Neuronal stem cell (in vitro differentiated cells): Measurements from ENCODE around the gene GRIA1.

Experiments
- DNase-seq: peaks from one replicate; pipeline ENCODE4 v3.0.0-alpha.2; 2013; ENCODE audit warnings: low spot score
- H2AFZ ChIP-seq: one replicate; pipeline ENCODE4 v1.6.1; 2013; ENCODE audit warnings: mild to moderate bottlenecking, low read length, inconsistent platforms
- H2AK5ac ChIP-seq: 2 replicates; pipeline ENCODE4 v1.6.1; 2013; ENCODE audit warnings: low read depth, mild to moderate bottlenecking, inconsistent platforms, low read length, moderate library complexity, mixed read lengths
- H2BK120ac ChIP-seq: 2 replicates; pipeline ENCODE4 v1.6.1; 2013; ENCODE audit warnings: low read depth, mild to moderate bottlenecking, inconsistent platforms, low read length, moderate library complexity, mixed read lengths
- H2BK12ac ChIP-seq: one replicate; pipeline ENCODE4 v1.6.1; 2013; ENCODE audit warnings: low read length, inconsistent platforms
- H2BK15ac ChIP-seq: 2 replicates; pipeline ENCODE4 v1.6.1; 2013; ENCODE audit warnings: mild to moderate bottlenecking, low read length, inconsistent platforms, mixed read lengths
- H2BK5ac ChIP-seq: one replicate; pipeline ENCODE4 v1.6.1; 2013; ENCODE audit warnings: inconsistent platforms, mild to moderate bottlenecking, low read length, moderate library complexity
- H3K14ac ChIP-seq: one replicate; pipeline ENCODE4 v1.6.1; 2013; ENCODE audit warnings: low read length, inconsistent platforms
- H3K18ac ChIP-seq: 2 replicates; pipeline ENCODE4 v1.6.1; 2013; ENCODE audit warnings: low read length, inconsistent platforms
- H3K23ac ChIP-seq: 2 replicates; pipeline ENCODE4 v1.6.1; 2013; ENCODE audit warnings: low read depth, mild to moderate bottlenecking, mixed read lengths, low read length, inconsistent platforms; ENCODE audit not compliant: poor library complexity
- H3K27ac ChIP-seq: replicated peaks from 3 replicates; pipeline ENCODE4 v1.5.1; 2013; ENCODE audit warnings: low read length, inconsistent platforms
- H3K27me3 ChIP-seq, 3 experiments: 2 replicates each; pipeline ENCODE4 v1.6.1; 2013; ENCODE audit warnings: low read length in 3 of 3, mild to moderate bottlenecking in 2 of 3, inconsistent platforms in 1 of 3, low read depth in 1 of 3, mixed read lengths in 1 of 3, moderate library complexity in 1 of 3; ENCODE audit not compliant: control insufficient read depth in 3 of 3, insufficient read depth in 3 of 3
- H3K36me3 ChIP-seq, 2 donors: replicated peaks in 1 of 2; 2 replicates each; pipeline ENCODE4 v1.6.1; 2013; ENCODE audit warnings: low read length in 2 of 2; ENCODE audit not compliant: control insufficient read depth in 2 of 2, insufficient read depth in 2 of 2
- H3K4ac ChIP-seq: 2 replicates; pipeline ENCODE4 v1.6.1; 2013; ENCODE audit warnings: inconsistent platforms, mild to moderate bottlenecking, low read length, moderate library complexity
- H3K4me1 ChIP-seq, 2 donors: 1 replicate in 1 of 2; 2 replicates in 1 of 2; pipeline ENCODE4 v1.6.1; 2013; ENCODE audit warnings: low read length in 2 of 2, low read depth in 1 of 2; ENCODE audit not compliant: control insufficient read depth in 2 of 2, insufficient read depth in 1 of 2
- H3K4me2 ChIP-seq: one replicate; pipeline ENCODE4 v1.6.1; 2013; ENCODE audit warnings: mild to moderate bottlenecking, low read length, inconsistent platforms; ENCODE audit not compliant: insufficient read depth, poor library complexity, severe bottlenecking
- H3K4me3 ChIP-seq, 2 donors: 2 replicates each; pipeline ENCODE4 v1.5.1; 2013; ENCODE audit warnings: low read length in 2 of 2, mild to moderate bottlenecking in 2 of 2, inconsistent platforms in 1 of 2, moderate library complexity in 1 of 2
- H3K79me1 ChIP-seq: one replicate; pipeline ENCODE4 v1.6.1; 2013; ENCODE audit warnings: low read depth, mild to moderate bottlenecking, inconsistent platforms, low read length, moderate library complexity
- H3K9ac ChIP-seq: one replicate; pipeline ENCODE4 v1.6.1; 2013; ENCODE audit warnings: mild to moderate bottlenecking, low read depth, low read length, inconsistent platforms; ENCODE audit not compliant: poor library complexity
- H3K9me3 ChIP-seq, 2 donors: replicated peaks in 1 of 2; 2 replicates each; pipeline versions ENCODE3 to v1.6.1; 2013; ENCODE audit warnings: low read length in 2 of 2, mild to moderate bottlenecking in 2 of 2, inconsistent platforms in 1 of 2, low read depth in 1 of 2, mixed read lengths in 1 of 2, moderate library complexity in 1 of 2; ENCODE audit not compliant: control insufficient read depth in 2 of 2, insufficient read depth in 1 of 2
- H4K8ac ChIP-seq: one replicate; pipeline ENCODE4 v1.6.1; 2013; ENCODE audit warnings: low read depth, mild to moderate bottlenecking, inconsistent platforms, low read length, moderate library complexity
- H4K91ac ChIP-seq: one replicate; pipeline ENCODE4 v1.6.1; 2013; ENCODE audit warnings: low read length, low read depth, mild to moderate bottlenecking, inconsistent platforms; ENCODE audit not compliant: poor library complexity
- WGBS, 2 donors: extraction: QIAGEN DNeasy Blood & Tissue Kit; methylation state at CpG; one replicate each; pipeline ENCODE4 v1.1.7; 2013; ENCODE audit warnings: missing lambda C conversion rate in 2 of 2, mixed read lengths in 1 of 2; ENCODE audit not compliant: insufficient read length in 2 of 2, insufficient replicate concordance in 1 of 2; ENCODE audit errors: extremely low coverage in 2 of 2; 5-methylcytosine and 5-hydroxymethylcytosine counted together

Gene GRIA1

DNA sequence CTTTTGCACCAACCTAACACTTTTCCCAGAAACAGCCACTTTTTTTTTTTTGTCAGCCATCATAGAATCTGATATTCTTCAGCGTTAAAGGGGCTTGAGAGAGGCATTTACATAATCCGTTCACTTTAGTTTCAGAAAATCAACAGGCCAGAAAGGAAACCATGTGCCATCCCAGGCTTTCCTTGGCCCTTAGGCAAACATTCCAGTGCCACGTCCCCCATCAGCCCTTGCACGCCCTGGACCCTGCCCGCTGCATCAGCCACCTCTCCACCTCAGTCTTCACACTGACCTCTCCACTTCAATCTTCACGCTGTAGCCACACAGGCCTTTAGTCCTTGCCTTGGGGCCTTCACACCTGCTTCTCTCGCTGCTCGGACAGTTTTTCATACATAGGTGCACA lies 123.2 kb downstream of the GRIA1 start:
- Histone ChIP-seq H2BK12ac (no peak overlapping the region), H3K9me3 (no peaks in the 10 kb centered on the region), H4K91ac (no peak overlapping the region), H3K14ac (no peak overlapping the region), H3K18ac (peak overlapping the region; percentile 38), H2BK5ac (no peak overlapping the region), H3K27ac (no peak overlapping the region), H3K23ac (no peak overlapping the region), H2BK15ac (no peak overlapping the region), H4K8ac (no peak overlapping the region), H3K79me1 (no peaks in the 10 kb centered on the region), H3K9ac (no peak overlapping the region), H2AK5ac (no peak overlapping the region), H3K4me2 (no peak overlapping the region), H3K27me3 (peaks cover 0 to 2% (median 0%) of the 10 kb centered on the region in 3 experiments), H3K4me3 (peak overlapping the region in 1 of 2 donors; percentile 47), H3K4me1 (peaks cover 2 to 11% of the 10 kb centered on the region in 2 donors), H2BK120ac (no peak overlapping the region), H2AFZ (no peak overlapping the region), H3K36me3 (no peaks in the 10 kb centered on the region), H3K4ac (no peak overlapping the region)
- WGBS, 2 donors = no CpG with 5 or more reads among the region's 8 CpGs
- DNase-seq = no peak

- H3K79me1 ChIP-seq = no peaks in the 10 kb centered on the region
- H3K4ac ChIP-seq = no peak overlapping the region
- no peak overlapping the region for H3K14ac ChIP-seq
- H2AFZ ChIP-seq = no peak overlapping the region
- no peak overlapping the region for H2BK5ac ChIP-seq
- no peaks in the 10 kb centered on the region for H3K9me3 ChIP-seq
- H3K4me1 ChIP-seq = peaks cover 2 to 16% of the 10 kb centered on the region in 2 donors
- H3K36me3 ChIP-seq = no peaks in the 10 kb centered on the region
- H2AK5ac ChIP-seq = no peak overlapping the region
- no peak overlapping the region for H2BK12ac ChIP-seq
- WGBS, 2 donors = no CpG with 5 or more reads among the region's 4 CpGs
- H3K27ac ChIP-seq = no peak overlapping the region
- H3K18ac ChIP-seq = no peak overlapping the region
- no peak overlapping the region for H2BK15ac ChIP-seq
- H4K8ac ChIP-seq = no peak overlapping the region
- H3K4me2 ChIP-seq = no peak overlapping the region
- no peak overlapping the region for H2BK120ac ChIP-seq
- no peak for DNase-seq
- peaks cover 0 to 2% (median 0%) of the 10 kb centered on the region in 3 experiments for H3K27me3 ChIP-seq
- no peak overlapping the region for H3K9ac ChIP-seq
- H4K91ac ChIP-seq = no peak overlapping the region
- no peak overlapping the region for H3K23ac ChIP-seq
- no peak overlapping the region for H3K4me3 ChIP-seq
Observed at GRCh38 chr5:153617190-153617589, 126.7 kb downstream of the GRIA1 start.

DNA sequence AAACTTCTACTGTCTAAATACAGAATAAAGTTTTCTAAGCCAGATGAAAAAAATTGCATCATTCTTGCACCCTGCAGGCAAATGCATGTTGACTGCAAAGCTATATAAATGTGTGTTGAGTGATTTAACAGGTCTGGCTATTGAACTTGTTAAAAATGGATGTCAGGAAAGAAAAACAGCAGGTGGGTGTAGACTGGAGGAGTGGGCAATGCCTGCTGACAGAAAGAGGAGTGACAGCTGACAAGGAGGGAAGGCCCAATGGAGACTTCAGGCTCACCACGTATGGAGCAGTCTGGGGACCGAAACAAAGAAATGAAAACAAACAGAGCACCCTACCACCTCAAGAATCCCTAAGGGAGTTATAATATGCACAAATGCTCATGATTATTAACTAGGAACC lies 127.8 kb downstream of the GRIA1 start:
- no peak overlapping the region for H3K23ac ChIP-seq
- no peak overlapping the region for H3K27ac ChIP-seq

DNA sequence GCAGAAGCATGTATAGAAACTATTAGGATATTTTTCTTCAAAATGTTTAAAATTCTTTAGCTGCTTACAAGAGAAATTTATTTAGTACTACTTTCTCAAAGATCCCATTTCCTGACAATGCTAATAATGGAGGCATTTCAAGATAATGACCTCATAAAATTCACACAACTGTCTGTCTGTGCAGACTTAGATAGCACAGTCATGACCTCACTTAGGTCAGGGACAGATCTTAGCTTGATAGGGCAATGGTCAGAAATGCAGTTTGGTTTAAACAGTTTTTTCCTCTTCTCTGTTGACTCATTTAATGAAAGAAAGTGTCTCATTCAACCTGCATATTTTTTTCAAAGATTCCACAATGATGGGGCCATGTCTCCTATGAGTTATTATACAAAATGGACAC lies 128.4 kb downstream of the GRIA1 start:
- H3K4me1 ChIP-seq = peaks cover 0 to 16% of the 10 kb centered on the region in 2 donors
- DNase-seq = no peak

More for the DNA sequence above, 127.8 kb downstream of the GRIA1 start:
- H3K36me3 ChIP-seq = no peaks in the 10 kb centered on the region
- H4K91ac ChIP-seq = no peak overlapping the region
- H3K4ac ChIP-seq = no peak overlapping the region
- no peak overlapping the region for H3K18ac ChIP-seq
- no CpG with 5 or more reads among the region's 2 CpGs for WGBS, 2 donors
- no peak overlapping the region for H2BK12ac ChIP-seq
- H2AFZ ChIP-seq = no peak overlapping the region
- no peak overlapping the region for H2AK5ac ChIP-seq
- DNase-seq = no peak
- H3K14ac ChIP-seq = no peak overlapping the region
- peaks cover 0 to 2% (median 0%) of the 10 kb centered on the region in 3 experiments for H3K27me3 ChIP-seq
- H2BK5ac ChIP-seq = no peak overlapping the region
- H3K9ac ChIP-seq = no peak overlapping the region
- no peak overlapping the region for H3K4me3 ChIP-seq
- H3K79me1 ChIP-seq = no peaks in the 10 kb centered on the region
- no peak overlapping the region for H2BK120ac ChIP-seq
- peaks cover 2 to 16% of the 10 kb centered on the region in 2 donors for H3K4me1 ChIP-seq
- H4K8ac ChIP-seq = no peak overlapping the region
- no peak overlapping the region for H2BK15ac ChIP-seq
- no peak overlapping the region for H3K4me2 ChIP-seq
- no peaks in the 10 kb centered on the region for H3K9me3 ChIP-seq

More for the DNA sequence above, 128.4 kb downstream of the GRIA1 start:
- Histone ChIP-seq H2AK5ac (no peak overlapping the region), H3K4me2 (no peak overlapping the region), H3K27me3 (no peaks in the 10 kb centered on the region), H2AFZ (no peak overlapping the region), H3K27ac (no peak overlapping the region), H3K23ac (no peak overlapping the region), H2BK5ac (no peak overlapping the region), H3K4me3 (no peak overlapping the region), H3K79me1 (no peaks in the 10 kb centered on the region), H4K91ac (no peak overlapping the region), H3K4ac (no peak overlapping the region), H3K18ac (no peak overlapping the region), H3K14ac (no peak overlapping the region), H3K36me3 (no peaks in the 10 kb centered on the region), H2BK15ac (no peak overlapping the region), H2BK12ac (no peak overlapping the region), H3K9ac (no peak overlapping the region), H3K9me3 (no peaks in the 10 kb centered on the region), H4K8ac (no peak overlapping the region), H2BK120ac (no peak overlapping the region)
